Measurements from ENCODE around the gene DEPDC5. TPM values are rescaled to one million over a fixed set of nuclear protein-coding genes. Genes with fewer than 3 reads are reported as not detected.

The DEPDC5 gene
- polyA plus RNA-seq, 1 experiment: 14.3 TPM

DNA sequence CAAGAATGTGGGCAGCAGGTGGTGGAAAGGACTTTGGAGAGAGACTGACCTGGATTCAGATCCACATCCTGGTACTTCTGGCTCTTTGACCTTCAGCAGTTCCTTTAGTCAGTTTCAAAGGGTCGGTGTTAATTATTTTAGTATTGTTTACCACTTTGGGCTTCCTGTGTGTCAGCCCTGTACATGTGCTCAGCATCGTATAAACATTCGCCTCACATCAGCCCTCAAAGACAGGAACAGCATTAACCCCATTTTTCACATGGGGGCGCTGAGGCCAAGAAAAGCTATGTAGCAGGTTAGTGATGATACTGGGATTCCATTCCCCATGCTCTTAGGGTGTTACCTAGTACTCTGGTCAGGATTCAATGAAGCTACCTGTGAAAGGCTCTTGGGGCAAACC is 118.4 kb downstream of the DEPDC5 start:
- CTCF ChIA-PET: interaction anchor here (1.1 kb wide), 1 partner anchor 98 kb away, joined by 3 read pairs; no protein-coding TSS in a partner anchor
- TF ChIP-seq, protein P1, sequence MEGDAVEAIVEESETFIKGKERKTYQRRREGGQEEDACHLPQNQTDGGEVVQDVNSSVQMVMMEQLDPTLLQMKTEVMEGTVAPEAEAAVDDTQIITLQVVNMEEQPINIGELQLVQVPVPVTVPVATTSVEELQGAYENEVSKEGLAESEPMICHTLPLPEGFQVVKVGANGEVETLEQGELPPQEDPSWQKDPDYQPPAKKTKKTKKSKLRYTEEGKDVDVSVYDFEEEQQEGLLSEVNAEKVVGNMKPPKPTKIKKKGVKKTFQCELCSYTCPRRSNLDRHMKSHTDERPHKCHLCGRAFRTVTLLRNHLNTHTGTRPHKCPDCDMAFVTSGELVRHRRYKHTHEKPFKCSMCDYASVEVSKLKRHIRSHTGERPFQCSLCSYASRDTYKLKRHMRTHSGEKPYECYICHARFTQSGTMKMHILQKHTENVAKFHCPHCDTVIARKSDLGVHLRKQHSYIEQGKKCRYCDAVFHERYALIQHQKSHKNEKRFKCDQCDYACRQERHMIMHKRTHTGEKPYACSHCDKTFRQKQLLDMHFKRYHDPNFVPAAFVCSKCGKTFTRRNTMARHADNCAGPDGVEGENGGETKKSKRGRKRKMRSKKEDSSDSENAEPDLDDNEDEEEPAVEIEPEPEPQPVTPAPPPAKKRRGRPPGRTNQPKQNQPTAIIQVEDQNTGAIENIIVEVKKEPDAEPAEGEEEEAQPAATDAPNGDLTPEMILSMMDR (IDR thresholded peaks at IDR 0.05; ENCODE audit: low read depth, low read length): no peak
- H3K9me3 ChIP-seq (ENCODE audit: control insufficient read depth, insufficient read depth, low read length): no peaks in the 10 kb centered on the region
- DNase-seq (ENCODE audit: low read depth, low spot score): no peak
- no peaks in the 10 kb centered on the region for H3K27me3 ChIP-seq (ENCODE audit: control insufficient read depth, insufficient read depth, low read length)
- no peak overlapping the region for H3K4me3 ChIP-seq (ENCODE audit: low read depth, low read length)
- POLR2A ChIA-PET: no interaction called here
- H3K27ac ChIP-seq (ENCODE audit: low read depth, low read length): no peak overlapping the region

DNA sequence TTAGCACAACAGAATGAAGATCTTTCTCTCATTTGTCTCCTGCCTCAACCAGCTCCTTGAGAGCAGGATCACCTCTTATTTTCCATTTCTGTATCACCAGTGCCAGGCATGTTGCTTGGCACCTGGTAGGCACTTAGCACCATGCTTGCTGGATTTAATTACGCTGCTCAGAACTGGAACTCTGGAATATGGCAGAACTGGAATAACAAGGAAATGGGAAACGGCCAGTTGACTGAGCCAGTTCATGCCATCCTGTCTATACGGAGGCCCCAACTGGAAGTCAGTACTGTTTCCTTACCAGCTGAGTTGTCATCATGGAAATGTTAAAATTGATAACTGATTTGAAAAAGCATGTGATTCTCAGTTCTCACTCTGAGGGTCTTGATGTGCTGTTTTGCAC is 121.0 kb downstream of the DEPDC5 start:
- Histone ChIP-seq H3K27me3 (ENCODE audit: control insufficient read depth, insufficient read depth, low read length) (no peaks in the 10 kb centered on the region), H3K27ac (ENCODE audit: low read depth, low read length) (no peak overlapping the region), H3K4me3 (ENCODE audit: low read depth, low read length) (no peak overlapping the region), H3K9me3 (ENCODE audit: control insufficient read depth, insufficient read depth, low read length) (no peaks in the 10 kb centered on the region)
- DNase-seq (ENCODE audit: low read depth, low spot score): no peak
- CTCF ChIA-PET: no interaction called here
- POLR2A ChIA-PET: no interaction called here
- TF ChIP-seq, protein P1 (IDR thresholded peaks at IDR 0.05; ENCODE audit: low read depth, low read length): no peak

DNA sequence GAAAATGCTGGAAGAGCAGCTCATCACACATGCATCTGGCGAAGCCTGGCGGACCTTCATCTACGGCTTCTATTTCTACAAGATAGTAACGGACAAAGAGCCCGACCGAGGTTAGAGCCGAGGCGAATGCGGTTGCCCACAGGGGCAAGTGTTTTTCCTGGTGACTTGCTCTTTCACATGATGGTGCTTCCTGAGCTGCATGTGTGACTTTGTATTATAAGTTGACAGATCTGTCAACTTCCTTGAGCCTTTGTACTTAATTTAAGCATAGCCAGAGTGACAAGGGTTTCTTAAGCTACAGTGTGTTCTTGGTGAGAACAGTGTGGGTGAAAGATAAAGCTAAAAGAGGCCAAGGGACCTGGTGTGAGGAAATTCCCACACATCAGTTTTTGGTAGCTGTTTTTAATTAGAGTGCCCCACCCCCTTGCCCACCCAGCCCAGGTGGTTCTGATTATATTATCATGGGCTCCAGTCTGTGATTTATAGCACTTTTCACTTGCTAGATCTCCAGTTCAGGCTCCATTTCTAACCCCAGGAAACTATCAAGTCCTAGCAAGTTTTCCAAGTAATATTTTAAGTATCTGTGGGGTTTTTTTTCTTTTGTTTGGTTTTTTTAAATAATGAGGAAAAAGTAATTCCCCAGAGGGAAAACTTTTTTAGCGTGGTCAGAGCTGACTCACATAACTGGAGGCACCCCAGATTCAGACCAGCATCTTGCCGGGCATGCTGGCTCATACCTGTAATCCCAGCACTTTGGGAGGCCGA is 122.5 kb downstream of the DEPDC5 start:
- CTCF ChIA-PET: no interaction called here
- POLR2A ChIA-PET: interaction anchor here (0.6 kb wide), 1 partner anchor 737 kb away, joined by 3 read pairs; no protein-coding TSS in a partner anchor
- Histone ChIP-seq H3K27ac (ENCODE audit: low read depth, low read length) (no peak overlapping the region), H3K4me3 (ENCODE audit: low read depth, low read length) (no peak overlapping the region), H3K9me3 (ENCODE audit: control insufficient read depth, insufficient read depth, low read length) (no peaks in the 10 kb centered on the region), H3K27me3 (ENCODE audit: control insufficient read depth, insufficient read depth, low read length) (no peaks in the 10 kb centered on the region)
- no peak for DNase-seq (ENCODE audit: low read depth, low spot score)
- TF ChIP-seq, protein P1 (IDR thresholded peaks at IDR 0.05; ENCODE audit: low read depth, low read length): no peak

DNA sequence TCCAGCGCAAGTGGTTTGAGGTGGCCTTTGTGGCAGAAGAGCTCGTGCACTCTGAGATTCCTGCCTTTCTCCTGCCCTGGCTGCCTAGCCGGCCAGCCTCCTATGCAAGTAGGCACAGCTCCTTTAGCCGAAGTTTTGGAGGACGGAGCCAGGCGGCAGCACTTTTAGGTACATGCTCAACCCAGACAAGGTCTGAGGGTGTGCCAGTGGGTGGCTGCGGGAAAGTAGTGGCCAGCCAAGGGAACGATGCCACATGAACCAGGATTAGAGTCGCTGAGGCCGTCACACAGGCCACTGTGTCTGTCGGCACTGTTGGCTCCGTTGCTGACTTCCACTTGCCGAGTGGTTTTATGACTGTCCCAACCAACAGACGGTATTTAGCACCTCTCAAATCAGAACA is 125.8 kb downstream of the DEPDC5 start:
- H3K27ac ChIP-seq (ENCODE audit: low read depth, low read length): no peak overlapping the region
- TF ChIP-seq, protein P1 (IDR thresholded peaks at IDR 0.05; ENCODE audit: low read depth, low read length): no peak
- H3K9me3 ChIP-seq (ENCODE audit: control insufficient read depth, insufficient read depth, low read length): no peaks in the 10 kb centered on the region
- CTCF ChIA-PET: interaction anchor here (0.9 kb wide), 1 partner anchor 91 kb away, joined by 3 read pairs; no protein-coding TSS in a partner anchor
- H3K27me3 ChIP-seq (ENCODE audit: control insufficient read depth, insufficient read depth, low read length): no peaks in the 10 kb centered on the region
- no peak overlapping the region for H3K4me3 ChIP-seq (ENCODE audit: low read depth, low read length)
- DNase-seq (ENCODE audit: low read depth, low spot score): no peak
- POLR2A ChIA-PET: no interaction called here

DNA sequence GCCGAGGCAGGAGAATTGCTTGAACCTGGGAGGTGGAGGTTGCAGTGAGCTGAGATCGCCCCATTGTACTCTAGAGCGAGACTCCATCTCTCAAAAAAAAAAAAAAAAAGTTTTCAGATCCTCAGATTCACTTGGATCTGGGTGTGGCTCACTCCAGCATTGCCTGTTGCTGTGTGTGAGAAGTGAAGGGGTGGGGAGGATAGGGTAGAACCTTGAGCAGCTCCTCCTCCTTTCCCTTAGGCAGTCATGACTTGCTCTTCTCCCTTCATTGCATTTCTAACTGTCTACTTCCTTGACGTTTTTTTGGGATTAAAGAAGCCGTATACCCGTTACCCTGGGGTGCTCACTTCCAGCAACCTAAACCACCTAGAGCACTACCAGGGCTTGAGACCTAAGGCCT is 127.4 kb downstream of the DEPDC5 start:
- TF ChIP-seq, protein P1 (IDR thresholded peaks at IDR 0.05; ENCODE audit: low read depth, low read length): no peak
- Histone ChIP-seq H3K27ac (ENCODE audit: low read depth, low read length) (no peak overlapping the region), H3K27me3 (ENCODE audit: control insufficient read depth, insufficient read depth, low read length) (no peaks in the 10 kb centered on the region), H3K9me3 (ENCODE audit: control insufficient read depth, insufficient read depth, low read length) (no peaks in the 10 kb centered on the region), H3K4me3 (ENCODE audit: low read depth, low read length) (no peak overlapping the region)
- DNase-seq (ENCODE audit: low read depth, low spot score): no peak
- ChIA-PET CTCF (no interaction called here), POLR2A (interaction anchor here (0.5 kb wide), 1 partner anchor 31 kb away, joined by 4 read pairs; no protein-coding TSS in a partner anchor)

All from AG04450 (cell line).